Measurements from ENCODE around the gene CLCN7.
"Not testable (repeated sequence)": the region's sequence is repeated elsewhere in the genome, so short reads cannot be mapped to it uniquely, and the experiment has no call there.

Gene CLCN7

DNA sequence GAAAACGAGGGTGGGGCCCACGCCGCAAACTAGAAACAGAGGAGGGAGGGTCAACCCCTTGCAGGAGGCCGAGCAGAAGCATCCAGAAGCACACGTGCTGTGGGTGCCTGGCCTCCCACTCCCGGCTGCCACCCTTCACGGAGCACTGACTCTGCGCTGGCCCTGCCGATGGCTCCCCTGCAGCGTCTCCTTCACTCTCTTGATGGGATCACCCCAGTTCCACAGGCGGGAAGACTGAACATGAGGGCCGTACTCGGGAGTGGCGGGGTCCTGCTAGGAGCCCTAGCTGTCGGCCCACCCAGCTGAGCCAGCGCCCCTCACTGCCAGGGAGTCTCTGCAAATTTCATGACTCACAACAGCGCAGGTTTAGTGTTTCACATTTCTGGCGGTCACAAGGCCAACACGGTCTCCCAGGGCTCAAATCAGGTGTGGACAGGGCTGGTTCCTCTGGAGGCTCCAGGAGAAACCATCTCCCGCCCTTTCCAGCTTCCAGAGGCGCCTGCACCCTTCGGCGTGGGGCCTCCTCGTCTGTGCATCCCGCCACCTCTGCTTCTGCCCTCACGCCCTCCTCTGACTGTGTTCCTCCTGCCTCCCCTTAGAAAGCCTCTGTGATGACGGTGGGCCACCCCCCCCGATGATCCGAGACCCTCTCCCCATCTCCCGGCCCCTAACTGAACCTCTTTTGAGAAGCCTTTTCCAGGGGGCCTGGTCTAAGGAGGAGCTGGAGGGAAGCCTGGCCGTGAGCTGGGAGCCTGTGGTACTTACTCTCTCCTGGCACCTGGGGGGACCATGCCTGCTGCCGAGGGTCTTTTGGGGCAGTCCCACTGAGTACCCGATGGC is 11.9 kb upstream of the CLCN7 start:
- DNase-seq: no peak

GRCh38 chr16:1485847-1486496 is 11.1 kb upstream of the CLCN7 start:
- no peak for DNase-seq

- DNase-seq: no peak
Observed at GRCh38 chr16:1481906-1482835, 7.3 kb upstream of the CLCN7 start.

GRCh38 chr16:1478937-1479336 is 4.1 kb upstream of the CLCN7 start:
- DNase-seq: not testable (repeated sequence)

DNA sequence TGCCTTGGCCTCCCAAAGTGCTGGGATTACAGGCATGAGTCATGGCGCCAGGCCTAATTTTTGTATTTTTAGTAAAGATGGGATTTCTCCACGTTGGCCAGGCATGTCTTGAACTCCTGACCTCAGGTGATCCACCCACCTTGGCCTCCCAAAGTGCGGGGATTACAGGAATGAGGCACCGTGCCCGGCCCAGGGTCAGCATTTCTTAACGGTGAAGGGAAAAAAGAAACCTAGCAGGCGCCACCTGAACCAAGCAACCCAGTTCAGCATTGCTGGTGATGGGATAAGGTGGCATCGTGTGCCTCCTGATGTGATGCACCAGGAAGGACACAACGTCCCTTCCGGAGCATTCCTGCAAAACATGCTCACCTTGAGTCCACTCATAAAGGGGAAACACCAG is 2.2 kb upstream of the CLCN7 start:
- DNase-seq: no peak

DNA sequence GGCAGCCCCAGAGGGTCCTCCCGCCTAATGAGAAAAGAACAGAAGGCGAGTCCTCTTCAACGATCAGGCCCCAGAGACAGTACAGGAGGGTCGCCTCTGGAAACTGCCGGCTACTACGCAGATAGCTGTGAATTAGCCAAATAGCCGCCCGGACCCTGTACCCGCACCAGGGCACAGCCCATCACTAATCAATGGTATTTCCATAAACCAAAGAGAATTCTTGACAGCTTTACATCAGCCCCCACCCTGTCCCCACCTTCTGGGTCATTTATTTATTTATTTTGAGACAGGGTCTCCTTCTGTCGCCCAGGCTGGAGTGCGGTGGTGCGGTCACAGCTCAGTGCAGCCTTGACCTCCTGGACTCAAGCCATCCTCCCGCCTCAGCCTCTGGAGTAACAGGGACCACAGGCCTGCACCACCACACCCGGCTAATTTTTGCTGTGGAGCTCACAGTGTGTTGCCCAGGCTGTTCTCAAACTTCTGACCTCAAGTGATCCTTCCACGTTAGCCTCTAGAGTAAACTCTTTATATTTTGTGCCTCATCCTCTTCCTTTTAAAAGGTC is 805 bp upstream of the CLCN7 start:
- no peak for DNase-seq

GRCh38 chr16:1474082-1474795 is 589 bp downstream of the CLCN7 start:
- no peak for DNase-seq

DNA sequence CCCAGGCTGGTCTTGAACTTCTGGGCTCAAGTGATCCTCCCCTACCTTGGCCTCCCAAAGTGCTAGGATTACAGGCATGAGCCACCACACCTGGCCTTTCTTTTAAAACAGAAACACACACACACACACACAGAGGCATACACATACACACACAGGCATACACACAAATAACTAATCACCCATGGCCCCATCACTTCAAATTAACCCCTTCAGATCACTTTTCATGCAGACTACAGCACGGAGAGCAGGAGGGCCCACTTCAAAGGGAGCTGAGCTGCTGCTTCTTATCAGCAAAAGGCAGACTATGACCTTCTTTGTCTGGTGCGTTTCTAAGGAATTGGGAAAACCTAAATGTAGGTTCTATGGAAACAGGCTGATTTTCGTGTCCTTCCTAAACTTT is 1.9 kb downstream of the CLCN7 start:
- DNase-seq: no peak

GRCh38 chr16:1471569-1472194 is 3.1 kb downstream of the CLCN7 start:
- DNase-seq: no peak

DNA sequence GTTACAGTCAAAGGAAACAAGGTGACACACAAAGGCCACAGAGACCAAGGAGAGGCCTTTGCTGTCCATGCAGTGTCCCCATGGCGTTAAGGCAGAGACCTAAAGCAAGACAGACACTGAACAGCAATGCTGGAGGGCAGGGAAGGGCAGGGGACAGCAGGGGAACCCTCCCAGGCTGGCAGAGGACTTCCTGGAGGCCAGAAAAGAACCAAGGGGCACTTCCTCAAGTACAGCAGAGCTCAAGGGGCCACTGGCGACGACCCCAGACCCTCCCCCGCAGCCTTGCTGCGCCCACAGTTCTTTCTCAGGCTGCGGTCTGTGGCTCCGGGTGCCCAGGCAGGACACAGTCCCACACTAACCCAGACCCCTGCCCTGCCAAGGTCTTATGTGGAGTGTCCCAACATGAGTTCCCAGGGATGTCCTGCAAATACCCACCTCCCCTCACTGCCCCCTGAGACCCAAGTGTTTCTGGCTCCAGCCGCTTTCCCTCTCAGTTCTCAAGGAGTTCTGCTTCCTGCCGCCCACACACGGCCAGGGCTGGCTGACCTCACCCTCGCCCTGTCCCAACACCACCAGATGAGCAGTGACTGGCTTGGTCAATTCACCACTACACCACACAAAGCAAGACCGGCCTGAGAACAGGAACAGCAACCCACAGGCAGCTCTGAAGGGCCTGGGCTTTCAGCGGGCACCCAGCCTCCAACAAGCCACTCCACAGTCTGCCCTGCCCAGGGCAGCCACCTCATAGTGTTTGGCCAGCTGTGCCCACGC is 4.2 kb downstream of the CLCN7 start:
- DNase-seq: no peak

- DNase-seq: no peak
Observed at GRCh38 chr16:1469693-1470201, 5.1 kb downstream of the CLCN7 start.

- not testable (repeated sequence) for DNase-seq
Observed at GRCh38 chr16:1469141-1469540, 5.7 kb downstream of the CLCN7 start.

GRCh38 chr16:1468426-1468810 is 6.4 kb downstream of the CLCN7 start:
- DNase-seq: no peak

GRCh38 chr16:1466968-1467521 is 7.8 kb downstream of the CLCN7 start:
- DNase-seq: no peak

- DNase-seq: no peak
Observed at GRCh38 chr16:1466054-1466453, 8.8 kb downstream of the CLCN7 start.

DNA sequence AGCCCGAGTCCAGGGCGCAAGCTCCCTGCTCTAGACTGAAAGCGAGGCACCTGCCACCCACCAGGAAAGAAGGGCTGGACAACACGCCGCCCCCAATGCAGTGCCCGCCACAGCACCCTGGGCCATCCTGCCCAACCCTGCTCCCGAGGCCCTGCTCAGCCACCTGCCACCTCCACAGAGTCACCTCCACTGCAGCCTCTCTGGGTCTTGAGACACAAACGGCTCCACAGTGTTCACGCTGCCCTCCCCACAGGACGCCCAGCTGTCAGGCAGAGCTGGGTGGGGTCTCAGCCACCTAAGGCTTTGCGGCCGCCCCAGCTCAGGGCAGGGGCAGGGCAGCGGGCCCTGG is 9.3 kb downstream of the CLCN7 start:
- no peak for DNase-seq

DNA sequence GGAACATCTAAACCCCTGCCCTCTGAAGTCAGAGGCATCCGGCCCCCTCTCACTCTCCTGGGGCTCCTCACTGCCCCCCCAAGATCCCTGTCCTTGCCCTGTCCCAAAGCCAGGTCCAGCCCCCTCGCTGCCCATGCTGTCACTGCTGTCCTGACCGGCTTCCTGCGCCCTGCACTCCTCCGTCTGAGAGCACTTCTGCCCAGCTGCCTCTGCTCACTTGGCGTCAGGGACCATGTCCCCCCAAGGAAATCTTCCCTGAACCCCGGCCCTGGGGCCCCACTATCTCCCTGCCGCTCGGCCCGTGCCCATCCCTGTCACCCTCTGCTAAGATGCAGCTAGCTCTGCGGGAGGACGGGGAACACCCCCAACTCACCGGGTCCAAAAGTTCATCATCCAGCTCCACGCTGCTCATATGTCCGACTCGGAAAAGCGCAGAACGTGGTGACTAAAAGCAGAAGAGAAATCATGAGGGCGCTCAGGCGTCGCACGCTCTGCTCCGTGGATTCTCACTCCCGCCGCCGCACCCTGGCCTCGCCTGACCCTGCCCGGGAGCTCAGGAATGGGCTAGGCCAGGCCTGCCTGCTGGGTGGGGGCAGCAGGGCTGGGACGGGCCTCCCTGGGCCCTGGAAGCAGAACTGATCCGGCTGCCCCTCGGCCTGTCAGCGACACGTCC is 9.8 kb downstream of the CLCN7 start:
- DNase-seq: no peak

GRCh38 chr16:1464196-1464893 is 10.5 kb downstream of the CLCN7 start:
- DNase-seq: no peak

- no peak for DNase-seq
Observed at GRCh38 chr16:1461146-1461545, 13.7 kb downstream of the CLCN7 start.

Measured in activated T-cell treated with anti-CD3 and anti-CD28 coated beads, Interleukin-2, amount 50 U/mL, for 48 hours (primary cell).